T-helper 2 cell treated with Interferon-gamma antibody and Interleukin-4, amounts not matched to agents 5 μg/mL and 100 μg/mL, for 36 hours (primary cell): ENCODE results near the gene SCN9A.

Experiments used
- DNase-seq: peaks from one replicate; pipeline ENCODE4 v3.0.0; 2021; ENCODE audit warnings: low spot score
- H3K27ac Mint-ChIP-seq: one replicate; pipeline ENCODE4 v1.8.0; 2021; ENCODE audit warnings: mild to moderate bottlenecking, mixed read lengths
- H3K27me3 Mint-ChIP-seq: one replicate; pipeline ENCODE4 v1.8.0; 2021; ENCODE audit warnings: low read depth, mixed read lengths
- H3K36me3 Mint-ChIP-seq: one replicate; pipeline ENCODE4 v1.8.0; 2021; ENCODE audit warnings: low read depth, mixed read lengths
- H3K4me1 Mint-ChIP-seq: one replicate; pipeline ENCODE4 v1.8.0; 2021; ENCODE audit warnings: low read depth, mixed read lengths
- H3K4me3 Mint-ChIP-seq: one replicate; pipeline ENCODE4 v1.8.0; 2022; ENCODE audit warnings: mild to moderate bottlenecking, moderate library complexity, mixed read lengths
- H3K9me3 Mint-ChIP-seq: one replicate; pipeline ENCODE4 v1.8.0; 2021; ENCODE audit warnings: mixed read lengths

Gene SCN9A

GRCh38 chr2:166285215-166285614 lies 90.5 kb downstream of the SCN9A start:
- H3K4me3 Mint-ChIP-seq = no peak overlapping the region
- no peak for DNase-seq
- H3K9me3 Mint-ChIP-seq = peaks cover 4% of the 10 kb centered on the region
- no peaks in the 10 kb centered on the region for H3K4me1 Mint-ChIP-seq
- H3K36me3 Mint-ChIP-seq = no peaks in the 10 kb centered on the region
- no peaks in the 10 kb centered on the region for H3K27me3 Mint-ChIP-seq
- no peak overlapping the region for H3K27ac Mint-ChIP-seq

- H3K9me3 Mint-ChIP-seq = no peaks in the 10 kb centered on the region
- H3K27me3 Mint-ChIP-seq = no peaks in the 10 kb centered on the region
- no peak overlapping the region for H3K27ac Mint-ChIP-seq
- no peak overlapping the region for H3K4me3 Mint-ChIP-seq
- no peak for DNase-seq
- H3K4me1 Mint-ChIP-seq = no peaks in the 10 kb centered on the region
- no peaks in the 10 kb centered on the region for H3K36me3 Mint-ChIP-seq
Observed at GRCh38 chr2:166284359-166284758, 91.4 kb downstream of the SCN9A start.

DNA sequence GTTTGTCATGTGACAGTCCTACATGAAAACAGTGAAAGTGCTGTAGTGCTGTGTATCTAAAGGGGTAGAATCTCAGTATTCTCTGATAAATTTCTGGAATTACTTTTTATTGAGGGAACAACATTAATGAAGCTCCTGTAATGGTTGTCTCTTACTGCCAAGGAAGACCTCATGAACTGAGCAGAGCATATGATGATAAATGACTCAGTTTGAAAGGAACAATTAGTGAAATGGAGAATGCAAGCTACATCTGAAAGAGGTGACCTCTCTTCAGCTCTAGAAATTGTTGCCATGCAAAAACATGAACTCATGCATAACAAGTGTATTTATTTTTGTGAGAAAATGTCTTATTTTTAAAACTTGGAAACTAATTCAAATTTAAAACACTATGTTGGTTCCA lies 93.6 kb downstream of the SCN9A start:
- Mint-ChIP-seq H3K36me3 (no peaks in the 10 kb centered on the region), H3K4me3 (no peak overlapping the region), H3K4me1 (no peaks in the 10 kb centered on the region), H3K27ac (no peak overlapping the region), H3K27me3 (no peaks in the 10 kb centered on the region), H3K9me3 (no peaks in the 10 kb centered on the region)
- DNase-seq = no peak

DNA sequence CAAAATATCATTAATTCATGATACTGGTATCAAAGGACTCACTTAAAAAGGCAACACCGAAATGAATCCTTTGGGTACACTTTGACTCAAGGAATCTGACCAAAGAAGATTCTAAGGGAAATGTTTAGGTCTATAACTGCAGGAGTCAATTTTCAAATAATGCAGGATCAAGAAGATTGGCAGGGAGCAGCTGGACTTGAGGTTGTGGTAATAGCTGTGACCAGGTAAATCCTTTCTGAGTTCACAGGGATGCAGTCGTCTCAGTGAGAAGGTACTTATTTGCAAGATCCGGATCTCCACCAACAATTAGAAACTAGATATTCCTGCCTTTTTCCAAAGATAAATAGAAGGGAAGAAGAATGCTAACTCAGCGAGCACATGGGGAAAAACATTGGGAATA lies 96.9 kb downstream of the SCN9A start:
- no peaks in the 10 kb centered on the region for H3K9me3 Mint-ChIP-seq
- H3K27me3 Mint-ChIP-seq = no peaks in the 10 kb centered on the region
- no peak overlapping the region for H3K27ac Mint-ChIP-seq
- DNase-seq = no peak
- H3K4me1 Mint-ChIP-seq = no peaks in the 10 kb centered on the region
- H3K36me3 Mint-ChIP-seq = no peaks in the 10 kb centered on the region
- no peak overlapping the region for H3K4me3 Mint-ChIP-seq

DNA sequence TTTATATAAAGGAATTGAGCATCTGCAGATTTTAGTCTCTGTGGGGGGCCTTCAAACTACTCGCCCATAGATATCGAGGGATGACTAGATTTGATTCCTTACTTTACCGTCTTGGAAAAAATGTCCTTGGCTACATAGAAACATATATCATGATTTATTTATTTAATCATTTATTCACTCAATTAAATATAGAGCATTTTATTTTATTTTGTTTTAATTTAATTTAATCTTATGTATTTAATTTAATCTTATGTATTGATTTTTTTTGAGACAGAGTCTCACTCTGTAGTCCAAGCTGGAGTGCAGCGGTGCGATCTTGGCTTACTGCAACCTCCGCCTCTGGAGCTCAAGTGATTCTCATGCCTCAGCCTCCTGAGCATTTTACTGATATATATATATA lies 105.4 kb downstream of the SCN9A start:
- Mint-ChIP-seq H3K9me3 (no peaks in the 10 kb centered on the region), H3K36me3 (no peaks in the 10 kb centered on the region)

DNA sequence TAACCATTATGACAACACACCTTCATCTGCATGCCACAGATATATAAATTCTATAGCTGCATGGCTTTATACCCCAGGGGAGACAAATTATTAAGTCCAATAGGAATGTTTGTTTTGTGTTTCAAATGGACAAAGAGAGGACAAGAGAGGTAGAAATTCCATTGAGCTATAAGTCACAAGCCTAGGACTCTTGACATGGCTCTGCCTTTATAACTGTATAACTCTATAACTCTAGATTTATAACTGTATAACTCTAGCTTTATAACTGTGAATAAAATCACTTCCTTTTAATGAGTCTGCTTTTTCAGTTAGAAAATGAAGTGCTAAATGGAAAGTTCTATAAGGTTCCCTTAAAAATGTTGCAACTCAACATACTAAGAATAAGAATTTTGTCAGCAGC lies 106.4 kb downstream of the SCN9A start:
- no peak overlapping the region for H3K4me3 Mint-ChIP-seq
- no peaks in the 10 kb centered on the region for H3K36me3 Mint-ChIP-seq
- no peak overlapping the region for H3K27ac Mint-ChIP-seq
- H3K4me1 Mint-ChIP-seq = no peaks in the 10 kb centered on the region
- no peak for DNase-seq
- no peaks in the 10 kb centered on the region for H3K9me3 Mint-ChIP-seq
- no peaks in the 10 kb centered on the region for H3K27me3 Mint-ChIP-seq

More for the DNA sequence above, 105.4 kb downstream of the SCN9A start:
- no peak overlapping the region for H3K27ac Mint-ChIP-seq
- DNase-seq = no peak
- no peak overlapping the region for H3K4me3 Mint-ChIP-seq
- no peaks in the 10 kb centered on the region for H3K27me3 Mint-ChIP-seq
- no peaks in the 10 kb centered on the region for H3K4me1 Mint-ChIP-seq

DNA sequence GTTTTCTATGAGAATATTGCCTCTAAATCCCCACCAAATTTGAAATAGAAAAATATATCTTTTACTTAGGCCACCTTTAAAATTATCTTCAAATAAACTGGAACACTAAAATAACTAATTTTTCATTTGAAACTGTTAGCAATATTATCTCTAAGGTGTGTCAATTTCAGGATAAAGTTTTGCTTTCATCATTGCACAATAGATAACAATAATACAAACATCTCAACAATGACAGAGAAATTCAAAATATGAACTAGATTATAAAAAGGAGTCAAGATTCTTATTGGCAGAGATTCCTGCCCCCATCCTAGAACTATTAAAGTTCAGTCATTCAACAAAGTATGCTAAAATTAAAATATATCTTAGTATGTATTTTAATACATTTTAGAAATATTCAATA lies 117.9 kb downstream of the SCN9A start:
- Mint-ChIP-seq H3K36me3 (no peaks in the 10 kb centered on the region), H3K27me3 (no peaks in the 10 kb centered on the region), H3K9me3 (no peaks in the 10 kb centered on the region), H3K4me1 (no peaks in the 10 kb centered on the region), H3K27ac (no peak overlapping the region), H3K4me3 (no peak overlapping the region)
- DNase-seq = no peak

GRCh38 chr2:166256896-166257295 lies 118.8 kb downstream of the SCN9A start:
- Mint-ChIP-seq H3K36me3 (no peaks in the 10 kb centered on the region), H3K4me1 (no peaks in the 10 kb centered on the region), H3K27me3 (no peaks in the 10 kb centered on the region), H3K4me3 (no peak overlapping the region), H3K9me3 (no peaks in the 10 kb centered on the region), H3K27ac (no peak overlapping the region)
- DNase-seq = no peak

- Mint-ChIP-seq H3K4me1 (no peaks in the 10 kb centered on the region), H3K9me3 (no peaks in the 10 kb centered on the region), H3K4me3 (no peak overlapping the region), H3K36me3 (no peaks in the 10 kb centered on the region), H3K27ac (no peak overlapping the region), H3K27me3 (no peaks in the 10 kb centered on the region)
- no peak for DNase-seq
Observed at GRCh38 chr2:166249318-166249717, 126.4 kb downstream of the SCN9A start.

GRCh38 chr2:166246901-166247300 lies 128.8 kb downstream of the SCN9A start:
- Mint-ChIP-seq H3K4me3 (no peak overlapping the region), H3K4me1 (no peaks in the 10 kb centered on the region), H3K36me3 (no peaks in the 10 kb centered on the region), H3K27ac (no peak overlapping the region), H3K9me3 (no peaks in the 10 kb centered on the region), H3K27me3 (no peaks in the 10 kb centered on the region)
- DNase-seq = no peak

DNA sequence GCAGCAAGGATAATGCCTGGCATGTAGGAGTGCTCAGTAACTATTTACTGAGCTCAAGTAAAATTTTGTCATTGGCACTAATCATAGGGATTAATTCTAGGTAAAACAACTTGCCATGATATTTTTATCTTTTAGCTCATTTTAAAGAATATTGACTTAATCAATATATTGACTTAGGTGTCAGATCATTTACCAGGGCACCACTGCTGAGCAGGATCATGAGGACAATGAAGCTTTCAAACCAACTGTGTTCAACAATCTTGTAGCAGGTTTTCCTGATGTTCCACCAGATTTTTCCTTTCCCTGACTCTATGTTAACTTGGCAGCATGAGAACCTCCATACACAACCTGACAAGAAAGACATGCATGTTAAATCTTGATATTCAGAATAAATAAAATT lies 133.4 kb downstream of the SCN9A start:
- Mint-ChIP-seq H3K9me3 (no peaks in the 10 kb centered on the region), H3K36me3 (no peaks in the 10 kb centered on the region), H3K27ac (no peak overlapping the region), H3K27me3 (no peaks in the 10 kb centered on the region), H3K4me3 (no peak overlapping the region), H3K4me1 (no peaks in the 10 kb centered on the region)
- DNase-seq = no peak

DNA sequence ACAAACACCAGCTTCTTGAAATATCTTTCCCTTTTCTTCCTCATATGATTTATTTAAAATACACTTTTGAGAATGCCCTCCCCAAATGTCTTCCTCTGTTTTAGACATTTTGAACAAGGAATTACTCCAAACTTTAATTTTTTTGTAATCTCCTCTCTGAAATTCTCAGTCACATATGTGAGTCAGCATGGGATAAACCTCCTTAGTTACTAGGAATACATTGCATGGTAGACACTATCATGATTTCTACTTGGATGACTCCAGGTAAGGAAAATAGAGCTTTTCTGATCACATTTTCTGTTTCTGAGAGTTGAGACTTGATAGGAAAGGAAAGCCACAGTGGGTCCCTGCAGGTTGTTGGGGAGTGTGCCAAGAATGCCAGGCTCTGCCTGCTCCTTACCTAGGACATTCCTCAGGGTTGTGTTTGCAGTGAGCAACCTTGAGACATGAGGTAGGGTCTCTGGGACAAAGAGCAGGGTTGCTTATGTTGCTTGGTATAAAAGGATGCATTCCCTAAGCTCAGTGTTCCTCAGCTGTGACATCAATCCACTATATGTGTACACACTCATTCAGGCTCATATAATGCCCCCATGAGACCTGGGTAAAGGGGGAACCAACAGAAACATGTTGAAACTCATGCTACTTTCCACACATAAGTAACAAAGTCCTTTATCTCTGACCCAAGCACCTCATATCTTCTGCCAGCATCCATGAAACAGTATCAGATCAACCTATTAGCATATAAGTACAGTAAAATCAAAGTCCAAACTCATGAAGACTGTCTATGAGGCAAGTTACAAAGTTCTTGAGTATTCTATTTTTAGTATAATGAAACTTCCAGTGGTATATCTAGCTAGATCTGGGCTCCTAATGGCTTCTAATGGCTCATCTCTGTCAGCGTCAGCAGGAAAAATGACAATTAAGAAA lies 135.1 kb downstream of the SCN9A start:
- Mint-ChIP-seq H3K9me3 (no peaks in the 10 kb centered on the region), H3K27me3 (no peaks in the 10 kb centered on the region), H3K27ac (no peak overlapping the region), H3K4me3 (no peak overlapping the region), H3K4me1 (no peaks in the 10 kb centered on the region), H3K36me3 (no peaks in the 10 kb centered on the region)
- no peak for DNase-seq

- no peaks in the 10 kb centered on the region for H3K36me3 Mint-ChIP-seq
- no peak overlapping the region for H3K4me3 Mint-ChIP-seq
- no peaks in the 10 kb centered on the region for H3K4me1 Mint-ChIP-seq
- H3K27me3 Mint-ChIP-seq = no peaks in the 10 kb centered on the region
- H3K9me3 Mint-ChIP-seq = no peaks in the 10 kb centered on the region
- DNase-seq = no peak
- no peak overlapping the region for H3K27ac Mint-ChIP-seq
Observed at GRCh38 chr2:166239548-166239947, 136.2 kb downstream of the SCN9A start.

GRCh38 chr2:166238176-166238575 lies 137.6 kb downstream of the SCN9A start:
- Mint-ChIP-seq H3K27me3 (no peaks in the 10 kb centered on the region), H3K4me1 (no peaks in the 10 kb centered on the region), H3K36me3 (no peaks in the 10 kb centered on the region), H3K27ac (no peak overlapping the region), H3K4me3 (no peak overlapping the region), H3K9me3 (no peaks in the 10 kb centered on the region)
- DNase-seq = no peak
